Measurements from ENCODE around the gene GIMAP5.

Gene GIMAP5

DNA sequence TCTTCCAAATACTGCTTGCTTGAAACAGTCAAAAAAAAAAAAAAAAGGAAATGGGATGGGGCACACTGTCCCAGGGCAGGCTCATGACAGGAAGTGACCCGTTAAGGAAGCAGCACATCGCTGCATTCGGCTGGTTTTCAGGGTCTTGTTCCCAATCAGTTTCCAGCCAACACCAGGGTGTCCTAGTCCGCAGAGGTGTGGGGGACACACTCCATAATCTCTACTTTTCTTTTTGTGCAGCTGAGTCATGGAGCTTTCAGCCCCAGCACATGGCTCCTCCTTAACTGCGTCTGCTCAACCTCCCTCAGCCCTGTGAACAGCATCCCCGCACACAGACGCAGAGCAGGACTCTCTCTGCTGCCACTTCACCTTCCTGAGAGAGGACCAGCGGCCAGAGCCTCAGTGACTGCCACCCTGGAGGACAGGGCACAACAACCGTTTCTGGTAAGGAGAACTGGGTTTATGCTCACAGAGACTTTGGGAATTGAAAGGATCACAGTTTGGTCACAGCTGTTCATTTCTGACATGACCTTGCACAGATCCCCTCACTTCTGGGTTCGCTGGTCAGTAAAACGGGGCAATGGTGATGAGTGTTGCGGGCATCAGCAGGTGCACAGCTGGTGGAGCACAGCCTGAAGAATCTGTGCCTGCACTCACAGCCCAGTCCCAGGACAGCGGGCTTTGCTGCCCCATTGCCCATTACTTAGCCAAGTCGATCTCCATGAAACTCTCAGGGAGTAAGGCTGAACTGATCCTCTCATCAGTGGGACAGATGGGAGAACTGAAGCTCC is at the start of gene GIMAP5:
GIMAP5 (plus strand) TSS at position 154 of the 791 bp plus-strand sequence. CDS start 3,467 bp downstream, outside the sequence.
- no peak for DNase-seq (ENCODE audit: low read depth in 2 of 2)

DNA sequence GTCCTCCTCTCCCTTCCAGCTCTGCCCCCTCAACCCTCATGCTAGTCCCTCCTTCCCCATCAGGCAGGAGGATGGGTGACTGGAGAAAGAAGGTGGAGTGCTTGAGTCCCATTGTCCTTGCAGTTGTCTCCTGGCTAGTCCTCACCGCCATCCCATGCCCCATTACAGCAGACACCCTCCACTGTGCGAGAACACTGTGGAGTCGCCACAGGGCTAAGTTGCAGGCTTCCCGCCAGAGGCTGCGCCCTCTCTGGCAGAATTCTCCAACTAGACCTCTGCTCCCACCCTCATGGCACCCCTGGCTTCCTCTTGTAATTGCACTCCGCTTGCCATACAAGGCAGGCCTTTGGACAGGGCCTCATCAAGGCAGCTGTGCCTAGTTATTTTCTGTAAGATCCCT is 48.6 kb upstream of the GIMAP5 start:
- no peak for DNase-seq (ENCODE audit: low read depth in 2 of 2)

DNA sequence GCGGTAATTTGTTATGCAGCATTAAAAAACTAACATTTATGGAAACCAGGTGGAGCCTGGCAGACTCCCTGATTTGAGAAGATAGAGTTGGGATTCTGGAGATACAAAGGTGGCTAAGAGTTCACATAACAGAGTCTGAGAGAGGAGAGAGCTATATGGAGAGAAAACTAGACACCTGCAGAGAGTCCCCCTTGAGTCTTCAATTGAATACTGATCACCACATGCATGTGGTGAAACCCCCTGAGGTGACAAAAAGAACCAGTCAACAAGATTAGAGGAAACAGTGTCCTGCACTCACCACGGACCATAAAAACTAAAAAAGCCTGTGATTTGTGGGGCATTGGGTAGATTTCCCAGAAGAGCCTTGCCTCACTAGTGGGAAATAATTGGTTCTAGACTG is 41.6 kb upstream of the GIMAP5 start:
- no peak for DNase-seq (ENCODE audit: low read depth in 2 of 2)

DNA sequence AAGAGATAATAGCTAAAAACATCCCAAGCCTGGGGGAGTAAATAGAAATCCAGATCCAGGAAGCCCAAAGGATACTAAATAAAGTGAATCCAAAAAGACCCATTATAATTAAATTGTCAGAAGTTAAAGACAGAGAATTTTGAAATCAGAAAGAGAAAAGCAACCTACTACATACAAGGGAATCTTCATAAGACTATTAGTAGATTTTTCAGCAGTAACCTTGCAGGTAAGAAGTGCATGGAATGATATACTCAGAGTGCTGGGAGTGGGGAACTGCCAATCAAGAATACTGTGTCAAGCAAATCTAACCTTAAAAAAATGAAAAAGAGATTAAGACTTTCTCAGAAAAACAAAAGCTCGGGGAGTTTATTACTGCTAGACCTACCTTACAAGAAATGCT is 34.0 kb upstream of the GIMAP5 start:
- DNase-seq (ENCODE audit: low read depth in 2 of 2) = no peak

DNA sequence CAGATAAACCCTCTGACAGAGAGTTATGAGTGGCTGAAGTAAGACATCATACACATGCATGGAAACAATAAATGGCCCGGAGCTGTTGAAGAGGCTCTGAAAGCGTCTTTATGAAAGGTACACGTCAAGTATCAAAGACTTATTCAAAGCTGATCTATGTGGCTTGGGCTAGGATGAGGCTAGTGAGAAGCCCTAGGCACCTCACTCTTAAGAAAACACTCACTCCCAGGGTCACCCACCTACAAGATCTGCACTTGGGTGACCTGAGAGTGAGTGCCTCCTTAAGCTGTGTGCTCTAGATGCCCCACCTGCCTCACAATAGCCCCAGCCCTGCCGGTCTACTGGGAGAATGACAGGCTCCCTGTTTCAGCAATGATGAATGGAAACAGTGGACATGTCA is 21.9 kb upstream of the GIMAP5 start:
- no peak for DNase-seq (ENCODE audit: low read depth in 2 of 2)

DNA sequence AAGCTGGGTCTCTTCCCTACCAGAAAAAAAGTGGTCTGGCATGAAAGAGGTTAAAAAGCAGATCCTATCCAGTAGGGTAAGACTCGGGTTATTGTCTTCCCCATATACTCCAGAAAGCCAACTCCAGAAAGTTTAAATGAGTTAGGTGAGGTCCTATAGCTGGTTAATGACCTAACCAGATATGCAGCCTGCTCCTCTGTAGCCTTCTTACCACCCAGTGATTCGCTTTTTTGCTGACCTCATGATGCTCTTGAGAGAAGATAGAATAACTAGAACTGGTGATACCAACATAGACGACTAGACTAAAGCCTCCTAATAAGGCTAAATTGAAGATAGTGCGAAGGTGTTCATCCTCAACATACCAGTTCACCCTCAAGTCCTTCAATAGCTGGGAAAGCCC is 21.5 kb upstream of the GIMAP5 start:
- no peak for DNase-seq (ENCODE audit: low read depth in 2 of 2)

DNA sequence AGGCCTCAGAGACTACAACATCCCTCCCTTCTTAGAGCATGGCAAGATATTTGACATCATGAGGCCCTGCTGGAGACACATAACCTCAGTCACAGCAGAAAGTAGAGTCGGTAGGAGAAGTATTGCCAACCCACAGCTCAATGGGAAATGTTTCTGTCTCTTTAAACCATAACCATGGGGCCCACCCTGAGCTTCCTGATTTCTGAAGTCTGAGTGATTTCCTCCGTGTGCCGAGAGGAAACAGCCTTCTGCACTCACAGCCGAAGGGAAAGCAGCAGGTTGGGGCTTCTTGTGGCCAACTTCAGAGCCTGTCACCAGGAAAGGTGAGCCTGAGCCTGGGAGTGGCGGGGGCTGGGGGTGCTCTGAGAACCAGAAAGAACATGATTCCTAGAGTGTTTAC is 20.9 kb upstream of the GIMAP5 start, which contains the start of gene GIMAP1:
GIMAP1 (plus strand) TSS at position 246 of the 400 bp plus-strand sequence. CDS start 2,435 bp downstream, outside the sequence.
- no peak for DNase-seq (ENCODE audit: low read depth in 2 of 2)

DNA sequence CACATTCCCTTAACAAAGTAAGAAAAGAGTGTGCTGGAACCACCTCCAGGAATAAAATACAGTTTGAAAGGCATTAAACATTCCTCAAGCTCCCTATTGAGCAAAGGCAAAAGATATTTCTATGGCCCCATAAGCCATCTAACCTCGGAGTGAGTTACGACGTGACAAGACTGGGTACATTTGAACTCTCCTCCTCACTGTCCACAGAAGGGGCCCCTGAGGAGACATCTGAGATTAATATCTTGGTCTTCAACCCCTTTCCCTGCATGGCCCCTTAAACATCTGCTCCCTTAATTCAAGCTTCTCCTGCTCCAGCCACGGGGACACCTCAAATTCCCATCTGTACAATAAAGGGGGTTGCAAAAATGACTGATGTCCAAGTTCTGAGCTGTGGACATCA is 20.3 kb upstream of the GIMAP5 start:
- DNase-seq (ENCODE audit: low read depth in 2 of 2) = no peak

DNA sequence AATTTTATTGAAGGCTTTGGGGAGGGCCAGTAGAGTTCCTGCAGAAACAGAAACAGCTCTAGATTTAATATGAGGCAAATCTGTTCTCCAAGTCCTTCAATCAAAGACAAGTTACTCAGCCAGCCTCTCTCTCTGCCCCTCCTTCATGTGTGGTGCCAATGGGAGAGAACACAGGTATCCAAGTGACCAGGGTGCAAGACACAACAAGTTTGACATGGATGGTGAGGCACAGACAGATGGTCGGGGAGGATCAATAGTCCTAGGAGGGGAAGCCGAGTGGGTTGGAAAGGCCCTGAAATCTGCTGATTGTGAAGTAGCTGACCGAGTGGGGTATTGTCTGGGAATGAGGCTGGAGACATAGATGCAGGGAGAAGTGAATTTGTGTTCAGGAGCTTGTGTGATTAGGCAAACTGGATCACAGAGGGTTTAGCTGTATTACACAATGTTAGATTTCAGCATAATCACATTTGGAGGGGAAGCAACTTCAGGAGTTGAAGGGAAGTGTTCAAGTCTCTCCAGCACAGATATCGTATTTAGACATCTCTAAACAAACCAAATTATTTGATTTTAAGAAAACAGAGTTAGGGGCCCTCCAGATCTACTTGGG is 19.3 kb upstream of the GIMAP5 start:
- no peak for DNase-seq (ENCODE audit: low read depth in 2 of 2)

DNA sequence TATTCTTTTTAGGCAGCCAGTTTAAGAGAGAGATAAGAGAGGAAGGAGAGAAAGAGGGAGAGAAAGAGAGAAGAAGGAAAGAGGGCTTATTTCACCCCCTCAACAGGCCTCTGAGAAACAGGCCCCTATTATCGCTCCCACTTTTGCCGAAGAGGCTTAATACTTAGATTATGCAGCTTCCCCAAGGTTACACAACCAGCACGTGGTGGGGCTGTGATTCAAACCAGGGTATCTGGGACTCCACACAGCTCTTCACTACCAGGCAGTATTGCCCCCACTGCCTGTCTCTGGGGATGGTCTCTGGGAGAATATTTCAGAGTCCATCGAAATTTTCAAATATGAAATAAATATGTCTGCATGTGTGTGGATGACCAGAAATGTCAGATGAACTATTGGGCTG is 17.8 kb upstream of the GIMAP5 start:
- DNase-seq (ENCODE audit: low read depth in 2 of 2) = no peak

DNA sequence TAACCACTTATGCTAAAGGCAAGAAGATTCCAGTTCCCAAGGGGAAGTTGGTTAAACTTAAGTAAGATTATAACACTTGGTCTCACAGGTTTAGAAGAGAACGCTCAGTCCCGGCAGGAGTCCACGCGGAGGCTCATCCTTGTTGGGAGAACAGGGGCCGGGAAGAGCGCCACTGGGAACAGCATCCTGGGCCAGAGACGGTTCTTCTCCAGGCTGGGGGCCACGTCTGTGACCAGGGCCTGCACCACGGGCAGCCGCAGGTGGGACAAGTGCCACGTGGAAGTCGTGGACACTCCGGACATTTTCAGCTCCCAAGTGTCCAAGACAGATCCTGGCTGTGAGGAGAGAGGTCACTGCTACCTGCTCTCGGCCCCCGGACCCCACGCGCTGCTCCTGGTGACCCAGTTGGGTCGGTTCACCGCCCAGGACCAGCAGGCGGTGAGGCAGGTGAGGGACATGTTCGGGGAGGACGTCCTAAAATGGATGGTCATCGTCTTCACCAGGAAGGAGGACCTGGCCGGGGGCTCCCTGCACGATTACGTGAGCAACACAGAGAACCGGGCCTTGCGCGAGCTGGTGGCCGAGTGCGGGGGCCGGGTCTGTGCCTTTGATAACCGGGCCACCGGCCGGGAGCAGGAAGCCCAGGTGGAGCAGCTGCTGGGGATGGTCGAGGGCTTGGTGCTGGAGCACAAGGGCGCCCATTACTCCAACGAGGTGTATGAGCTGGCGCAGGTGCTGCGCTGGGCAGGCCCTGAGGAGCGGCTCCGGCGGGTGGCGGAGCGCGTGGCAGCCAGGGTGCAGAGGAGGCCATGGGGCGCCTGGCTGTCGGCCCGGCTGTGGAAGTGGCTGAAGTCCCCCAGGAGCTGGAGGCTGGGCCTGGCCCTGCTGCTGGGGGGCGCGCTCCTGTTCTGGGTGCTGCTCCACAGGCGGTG is 17.0 kb upstream of the GIMAP5 start:
- DNase-seq (ENCODE audit: low read depth in 2 of 2) = no peak

DNA sequence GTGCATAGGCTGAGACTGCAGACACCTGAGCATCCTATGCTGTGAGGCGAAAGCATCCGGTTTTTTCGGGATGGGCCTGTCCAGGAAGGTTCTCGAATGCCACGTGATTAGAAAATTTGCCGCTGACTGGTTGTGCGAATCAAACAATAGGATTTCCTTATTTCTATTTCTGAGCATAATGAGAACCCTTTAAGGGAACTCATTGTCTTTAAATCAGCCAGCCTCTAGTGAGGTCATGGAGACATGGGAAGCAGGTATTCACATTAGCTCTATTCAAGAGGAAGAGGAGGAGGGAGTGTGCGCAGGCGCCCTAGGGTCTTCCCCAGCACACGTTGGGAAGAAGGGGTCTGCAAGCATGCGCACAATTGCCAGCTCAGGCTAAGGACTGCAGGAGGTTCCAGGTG is 15.2 kb upstream of the GIMAP5 start:
- DNase-seq (ENCODE audit: low read depth in 2 of 2) = no peak

DNA sequence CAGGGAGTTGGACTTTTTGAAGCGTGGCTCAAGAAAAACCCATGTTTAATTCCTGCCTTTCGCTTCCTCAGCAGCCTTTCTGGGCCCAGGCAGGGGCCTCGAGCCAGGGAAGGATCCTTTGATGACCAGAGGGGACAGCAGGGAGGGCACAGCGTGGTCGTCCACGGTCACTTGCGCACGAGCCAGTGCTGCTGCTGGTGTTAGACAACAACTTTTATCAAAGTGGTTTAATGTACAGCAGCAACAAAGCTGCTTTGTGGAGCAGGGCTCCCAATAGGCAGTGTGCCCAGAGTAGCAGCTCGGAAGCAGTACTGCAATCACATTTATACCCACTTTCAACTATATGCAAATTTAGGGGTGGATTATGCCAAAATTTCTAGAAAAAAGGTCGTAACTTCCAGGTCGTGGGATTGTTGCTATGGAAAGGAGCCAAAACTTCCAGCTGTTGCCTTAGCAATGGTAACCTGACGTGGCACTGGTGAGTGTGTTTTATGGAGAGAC is 14.7 kb upstream of the GIMAP5 start:
- DNase-seq (ENCODE audit: low read depth in 2 of 2) = no peak

DNA sequence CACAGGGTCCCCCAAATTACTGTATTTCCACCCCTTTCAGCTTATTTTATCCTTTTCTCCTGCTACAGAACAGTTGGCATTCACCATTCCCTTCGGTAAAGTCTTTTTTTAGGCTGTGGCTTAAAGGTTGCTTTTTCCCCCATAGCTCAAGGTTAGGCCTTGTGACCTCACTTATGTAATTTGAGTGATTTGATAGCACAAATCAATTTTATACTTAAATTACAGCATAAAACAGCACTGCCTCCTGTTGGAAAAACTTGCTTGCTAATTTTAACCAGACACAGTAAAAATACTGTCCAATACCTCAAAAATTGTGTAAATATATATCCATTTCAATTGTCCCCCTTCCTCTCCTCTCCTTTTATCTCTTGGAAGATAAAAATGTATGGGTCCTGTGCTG is 13.8 kb upstream of the GIMAP5 start:
- DNase-seq (ENCODE audit: low read depth in 2 of 2) = no peak

DNA sequence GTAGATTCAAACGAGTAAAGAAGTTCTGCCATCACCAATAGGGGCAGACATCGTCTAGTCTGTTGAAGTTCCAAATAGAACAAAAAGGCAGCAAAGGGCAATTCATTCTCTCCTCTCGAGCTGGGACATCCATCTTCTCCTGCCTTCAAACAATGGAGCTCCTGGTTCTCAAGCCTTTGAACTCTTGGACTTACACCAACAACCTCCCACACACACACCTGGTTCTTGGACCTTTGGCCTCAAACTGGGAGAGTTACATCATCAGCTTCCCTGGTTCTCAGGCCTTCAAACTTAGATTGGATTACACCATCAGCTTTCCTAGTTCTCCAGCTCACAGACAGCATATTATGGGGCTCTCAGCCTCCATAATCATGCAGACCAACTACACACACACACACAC is 9.8 kb upstream of the GIMAP5 start:
- DNase-seq (ENCODE audit: low read depth in 2 of 2) = no peak

DNA sequence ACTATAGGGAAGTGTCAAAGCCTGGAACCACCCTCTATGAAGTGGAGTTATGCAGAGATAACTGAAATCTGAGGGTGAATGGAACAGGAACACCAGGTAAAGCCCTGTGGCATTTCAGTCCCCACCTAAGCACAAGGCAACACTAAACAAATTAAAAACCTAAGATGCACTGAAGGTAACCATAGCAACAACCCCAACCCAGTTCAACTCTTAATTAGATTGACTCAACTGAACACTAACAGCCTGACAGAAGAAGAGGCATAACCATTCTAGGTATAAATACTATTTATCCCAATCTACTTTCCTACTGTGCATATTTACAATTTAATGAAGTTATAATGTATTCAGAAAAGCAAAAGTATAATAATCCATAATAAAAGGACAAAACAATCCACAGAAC is 9.2 kb upstream of the GIMAP5 start:
- DNase-seq (ENCODE audit: low read depth in 2 of 2) = no peak

DNA sequence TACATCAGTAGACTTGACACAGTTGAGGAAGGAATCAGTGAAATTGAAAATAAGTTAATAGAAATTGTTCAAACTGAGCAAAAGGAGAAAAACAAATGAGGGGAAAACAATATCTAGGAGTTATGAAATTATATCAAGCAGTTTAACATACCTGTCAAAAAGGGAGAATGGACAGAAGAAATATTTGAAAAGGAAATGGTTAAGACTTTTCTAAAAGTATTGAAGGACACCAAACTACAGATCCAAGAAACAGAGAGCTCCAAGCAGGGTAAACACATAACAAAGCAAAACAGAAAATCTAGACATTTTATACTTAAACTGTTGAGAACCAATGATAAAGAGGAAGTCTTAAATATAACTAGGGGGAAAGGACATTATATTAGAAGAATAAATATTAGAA is 8.6 kb upstream of the GIMAP5 start:
- DNase-seq (ENCODE audit: low read depth in 2 of 2) = no peak

DNA sequence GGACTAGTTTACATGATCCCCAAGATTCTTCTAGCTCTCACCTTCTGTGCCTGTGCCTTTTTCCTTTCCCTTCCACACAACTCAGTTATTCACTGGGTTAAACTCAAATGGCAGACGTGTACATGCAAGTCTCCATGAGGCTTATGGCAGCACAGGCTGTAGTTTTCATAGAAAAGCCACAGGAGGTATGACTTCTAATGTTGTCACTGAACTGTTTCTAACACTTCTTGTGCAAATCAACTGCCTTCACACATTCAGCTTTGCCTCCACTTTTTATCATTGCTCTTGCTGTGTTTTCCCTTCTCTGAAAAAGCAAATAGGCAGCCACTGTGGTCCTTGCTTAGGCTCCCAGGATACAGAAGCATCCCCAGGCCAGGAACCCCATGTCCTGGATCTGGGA is 5.3 kb upstream of the GIMAP5 start:
- no peak for DNase-seq (ENCODE audit: low read depth in 2 of 2)

DNA sequence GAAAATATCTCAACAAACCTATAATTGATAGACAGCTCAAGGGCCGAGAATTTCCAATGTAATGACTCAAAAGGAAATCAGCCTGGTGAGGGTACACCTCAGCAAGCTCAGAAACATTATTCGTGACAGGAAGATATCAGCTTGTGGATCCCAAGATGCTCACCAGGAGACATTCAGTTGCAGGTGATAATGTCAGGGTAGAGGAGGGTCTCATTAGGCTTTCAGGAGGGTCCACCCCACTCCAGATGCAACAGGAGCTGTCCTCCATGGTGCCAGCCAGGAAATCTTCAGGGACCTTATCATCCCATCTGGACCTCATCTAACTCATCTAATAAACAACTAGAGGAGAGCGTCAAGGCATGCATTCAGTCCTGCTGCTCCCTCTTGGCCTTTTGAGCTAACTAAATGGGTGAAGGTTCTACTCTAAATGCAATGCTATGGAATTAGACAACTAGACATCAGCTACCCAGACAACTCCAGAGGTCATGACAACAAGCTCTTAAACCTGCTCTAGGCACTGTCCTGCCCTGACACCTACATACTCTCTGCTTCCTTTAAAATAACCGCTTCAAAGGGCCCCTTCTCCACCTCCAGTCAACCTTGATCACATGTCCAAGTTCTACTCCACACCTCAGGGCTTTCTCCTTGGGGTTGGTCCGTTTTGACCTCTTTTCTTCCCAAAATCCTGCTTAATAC is 4.3 kb upstream of the GIMAP5 start:
- no peak for DNase-seq (ENCODE audit: low read depth in 2 of 2)

DNA sequence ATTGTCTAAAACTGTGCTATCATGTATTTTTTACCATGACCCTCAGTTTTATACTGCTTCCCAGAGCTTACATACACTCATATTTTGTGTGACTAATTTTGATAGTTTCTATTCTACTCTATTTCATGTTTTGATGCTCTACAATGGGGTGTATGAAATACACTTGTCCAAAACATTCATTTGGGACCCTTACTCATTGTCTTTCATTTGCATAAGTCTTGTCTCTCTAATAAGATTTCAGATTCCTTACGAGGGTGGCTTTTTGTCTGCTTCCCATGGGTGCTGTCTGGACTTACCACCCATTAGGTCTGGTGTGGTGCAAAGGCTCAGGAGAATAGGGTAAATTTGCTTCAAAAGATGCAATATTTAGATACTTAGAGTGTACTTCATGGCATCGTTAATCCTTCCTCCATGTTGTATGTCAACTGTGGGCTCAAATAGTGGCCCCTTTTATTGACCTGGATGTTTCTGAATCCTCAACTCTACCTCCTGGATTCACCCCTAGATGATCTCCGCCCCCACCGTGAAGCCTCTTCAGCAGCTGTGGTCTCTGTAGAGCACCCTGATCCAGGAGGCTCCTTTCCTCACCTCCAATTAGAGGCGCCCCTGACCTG is 3.6 kb upstream of the GIMAP5 start:
- DNase-seq (ENCODE audit: low read depth in 2 of 2) = no peak

DNA sequence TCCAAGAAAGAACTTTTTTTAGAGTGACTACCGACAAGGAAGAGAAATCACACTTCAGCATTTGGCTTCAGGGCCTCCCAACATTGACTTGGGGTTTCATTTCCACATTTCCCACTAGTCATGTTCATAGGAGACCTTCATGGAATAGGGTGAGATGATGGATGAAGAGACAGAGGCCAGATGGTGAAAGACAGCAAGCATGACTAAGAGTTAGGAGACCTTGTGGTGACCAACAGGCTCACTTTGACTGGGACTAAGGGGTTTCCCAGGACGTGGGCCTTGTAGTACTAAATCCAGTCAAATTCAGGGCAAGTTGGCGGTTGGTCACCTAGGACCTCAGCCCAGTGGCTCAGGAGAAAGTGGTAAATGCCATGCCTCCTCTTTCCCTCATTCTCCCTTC is 3.0 kb upstream of the GIMAP5 start:
- DNase-seq (ENCODE audit: low read depth in 2 of 2) = no peak

All from stimulated activated CD4-positive, alpha-beta T cell treated with anti-CD3 and anti-CD28 coated beads, Interleukin-15, amount 100 ng/mL, for 48 hours (primary cell).